ENCODE data around the gene PIK3IP1.
A peak's percentile ranks its signal among the peaks of the same experiment; 100 is the strongest.

Gene PIK3IP1

GRCh38 chr22:31292236-31292989, at the start of gene PIK3IP1:
Gene PIK3IP1 (minus strand): TSS chr22:31292488. CDS start chr22:31292344, 144 bp downstream.
- no peaks in the 10 kb centered on the region for H3K9me3 ChIP-seq (ENCODE audit: severe bottlenecking)
- 0 out of 2 replicates have a peak within 1 kb of the TSS, but pooled peaks have one; percentile 11 for H3K27ac ChIP-seq
- H3K4me3 ChIP-seq (ENCODE audit: low read depth, low read length): peak within 1 kb of the TSS; percentile 45
- no peaks in the 10 kb centered on the region for H3K27me3 ChIP-seq (ENCODE audit: insufficient read depth, low read depth, severe bottlenecking)
- no peaks in the 10 kb centered on the region for H3K36me3 ChIP-seq
- TF ChIP-seq CTCF (IDR thresholded peaks at IDR 0.05; ENCODE audit: low read depth, low read length): peak; percentile 56; the same call in 1 of the 2 replicates
- DNase-seq: peak; percentile 85

- H3K27me3 ChIP-seq (ENCODE audit: insufficient read depth, low read depth, severe bottlenecking): no peaks in the 10 kb centered on the region
- H3K27ac ChIP-seq: no peak overlapping the region
- H3K9me3 ChIP-seq (ENCODE audit: severe bottlenecking): no peaks in the 10 kb centered on the region
- peaks cover 79% of the 10 kb centered on the region for H3K36me3 ChIP-seq
- no peak overlapping the region for H3K4me3 ChIP-seq (ENCODE audit: low read depth, low read length)
- no peak for DNase-seq
- no peak for TF ChIP-seq CTCF (IDR thresholded peaks at IDR 0.05; ENCODE audit: low read depth, low read length)
Observed at GRCh38 chr22:31341386-31342088, 49.2 kb upstream of the PIK3IP1 start.

GRCh38 chr22:31340765-31341247, 48.5 kb upstream of the PIK3IP1 start:
- TF ChIP-seq CTCF (IDR thresholded peaks at IDR 0.05; ENCODE audit: low read depth, low read length): no peak
- peaks cover 85% of the 10 kb centered on the region for H3K36me3 ChIP-seq
- DNase-seq: no peak
- no peaks in the 10 kb centered on the region for H3K9me3 ChIP-seq (ENCODE audit: severe bottlenecking)
- no peak overlapping the region for H3K27ac ChIP-seq
- H3K4me3 ChIP-seq (ENCODE audit: low read depth, low read length): no peak overlapping the region
- no peaks in the 10 kb centered on the region for H3K27me3 ChIP-seq (ENCODE audit: insufficient read depth, low read depth, severe bottlenecking)

GRCh38 chr22:31340360-31340759, 48.1 kb upstream of the PIK3IP1 start:
- no peak overlapping the region for H3K27ac ChIP-seq
- no peak overlapping the region for H3K4me3 ChIP-seq (ENCODE audit: low read depth, low read length)
- TF ChIP-seq CTCF (IDR thresholded peaks at IDR 0.05; ENCODE audit: low read depth, low read length): no peak
- peaks cover 90% of the 10 kb centered on the region for H3K36me3 ChIP-seq
- H3K9me3 ChIP-seq (ENCODE audit: severe bottlenecking): no peaks in the 10 kb centered on the region
- DNase-seq: no peak
- no peaks in the 10 kb centered on the region for H3K27me3 ChIP-seq (ENCODE audit: insufficient read depth, low read depth, severe bottlenecking)

GRCh38 chr22:31339148-31339832, 47.0 kb upstream of the PIK3IP1 start:
- no peak overlapping the region for H3K27ac ChIP-seq
- no peak for DNase-seq
- no peak overlapping the region for H3K4me3 ChIP-seq (ENCODE audit: low read depth, low read length)
- peaks cover 90% of the 10 kb centered on the region for H3K36me3 ChIP-seq
- no peaks in the 10 kb centered on the region for H3K27me3 ChIP-seq (ENCODE audit: insufficient read depth, low read depth, severe bottlenecking)
- TF ChIP-seq CTCF (IDR thresholded peaks at IDR 0.05; ENCODE audit: low read depth, low read length): no peak
- H3K9me3 ChIP-seq (ENCODE audit: severe bottlenecking): no peaks in the 10 kb centered on the region

All from WERI-Rb-1 (cell line).